HG02623 (cell line): ENCODE data around the gene ACTG2.
"Not testable (repeated sequence)": the region's sequence is repeated elsewhere in the genome, so short reads cannot be mapped to it uniquely, and the experiment has no call there.

Experiments
- ATAC-seq: cut with Tn5 transposase; IDR thresholded peaks from one replicate; pipeline ENCODE4 v1.9.1; 2021; ENCODE audit warnings: moderate library complexity; ENCODE audit not compliant: unreplicated experiment

The ACTG2 gene

DNA sequence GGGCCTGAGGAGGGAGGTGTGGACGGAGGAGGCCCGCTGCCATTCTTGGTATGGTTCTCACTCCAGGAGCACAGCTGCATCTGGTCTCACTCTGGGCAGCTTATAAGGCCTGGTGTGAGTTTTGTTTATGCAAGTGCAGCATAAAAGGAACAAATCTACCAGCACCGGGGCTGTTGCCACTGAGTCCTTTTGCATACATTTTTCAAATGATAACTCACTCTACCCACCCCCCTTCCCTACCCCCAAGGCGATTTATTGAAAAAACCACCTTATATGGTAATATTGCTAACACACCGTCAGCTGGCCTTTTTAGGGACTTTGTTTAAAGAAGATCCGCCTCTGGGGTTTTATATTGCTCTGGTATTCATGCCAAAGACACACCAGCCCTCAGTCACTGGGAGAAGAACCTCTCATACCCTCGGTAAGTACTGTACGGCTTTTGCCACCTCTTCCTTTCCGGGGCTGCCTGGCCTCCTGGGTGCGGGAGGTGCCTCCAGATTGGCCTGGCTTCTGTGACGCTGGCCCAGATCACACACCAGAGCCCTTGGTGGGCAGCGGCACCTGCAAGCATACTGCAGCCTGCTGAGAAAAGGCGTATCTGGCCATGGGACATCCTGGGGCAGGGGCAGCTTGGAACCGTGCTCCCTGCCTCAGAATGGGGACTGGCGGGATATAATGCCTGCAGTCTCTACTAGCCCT is at the start of gene ACTG2:
TSS of gene ACTG2 (plus strand) at position 378 of the 699 bp plus-strand sequence. CDS start 8,304 bp downstream, outside the sequence.
- no peak for ATAC-seq

DNA sequence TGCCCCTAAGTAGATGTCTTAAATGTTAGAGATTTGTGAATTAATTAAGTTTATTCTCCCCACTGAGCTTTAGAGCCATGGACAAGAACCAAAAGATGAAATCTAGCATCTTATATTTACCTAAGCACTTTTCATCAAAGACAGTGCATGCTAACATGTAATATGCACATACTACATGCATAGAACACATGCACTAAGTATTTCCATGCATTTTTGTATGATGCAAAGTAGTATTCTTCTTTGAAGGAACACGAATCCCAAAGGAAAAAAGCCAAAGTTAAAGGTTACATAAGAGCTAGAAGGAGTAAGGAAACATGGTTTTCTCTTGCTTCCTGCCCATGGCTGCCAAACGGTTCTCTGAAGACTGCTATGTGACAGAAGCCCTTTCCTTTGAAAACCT is 48.7 kb upstream of the ACTG2 start:
- no peak for ATAC-seq

GRCh38 chr2:73850009-73850408 is 42.8 kb upstream of the ACTG2 start:
- ATAC-seq: no peak

- no peak for ATAC-seq
These were observed 41.5 kb upstream of the ACTG2 start for GRCh38 chr2:73851274-73851673.

GRCh38 chr2:73852020-73852419 is 40.8 kb upstream of the ACTG2 start:
- no peak for ATAC-seq

DNA sequence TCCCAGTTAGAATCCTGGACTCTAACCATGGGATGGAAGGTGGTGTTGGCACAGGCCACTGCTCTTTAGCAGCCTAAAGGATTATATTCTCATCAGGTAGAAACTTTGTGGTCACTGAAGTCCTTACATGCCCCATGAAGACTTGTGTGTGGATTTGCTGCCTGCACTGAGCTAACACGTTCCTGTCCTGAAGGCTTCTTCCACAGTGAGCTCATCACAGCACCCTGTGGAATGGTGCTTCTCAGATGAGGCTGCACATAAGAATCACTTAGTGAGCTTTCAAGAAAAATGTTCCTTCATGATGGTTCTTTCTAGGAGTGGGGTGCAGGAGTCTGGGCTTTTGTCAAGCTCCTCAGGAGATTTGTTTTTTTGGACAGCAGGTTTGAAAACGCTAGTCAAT is 37.3 kb upstream of the ACTG2 start:
- ATAC-seq: no peak

DNA sequence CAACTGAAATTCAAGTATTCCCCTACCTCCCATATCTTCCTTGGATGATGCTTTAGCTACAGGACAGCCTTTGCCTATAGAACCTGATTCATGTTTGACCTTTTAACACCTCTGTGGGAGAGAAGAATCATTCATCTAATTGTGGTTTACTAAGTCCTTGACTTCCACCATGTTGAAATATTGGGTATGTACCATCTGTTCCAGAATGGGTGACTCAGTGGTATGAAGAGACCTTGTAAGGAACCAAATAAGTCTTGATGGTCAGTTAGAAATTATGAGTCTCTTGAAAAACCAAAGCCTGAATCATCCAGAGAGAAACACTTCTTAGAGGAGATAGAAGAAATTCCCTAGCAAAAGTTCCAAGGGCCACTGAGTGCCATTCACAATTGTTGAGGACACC is 36.6 kb upstream of the ACTG2 start:
- no peak for ATAC-seq

DNA sequence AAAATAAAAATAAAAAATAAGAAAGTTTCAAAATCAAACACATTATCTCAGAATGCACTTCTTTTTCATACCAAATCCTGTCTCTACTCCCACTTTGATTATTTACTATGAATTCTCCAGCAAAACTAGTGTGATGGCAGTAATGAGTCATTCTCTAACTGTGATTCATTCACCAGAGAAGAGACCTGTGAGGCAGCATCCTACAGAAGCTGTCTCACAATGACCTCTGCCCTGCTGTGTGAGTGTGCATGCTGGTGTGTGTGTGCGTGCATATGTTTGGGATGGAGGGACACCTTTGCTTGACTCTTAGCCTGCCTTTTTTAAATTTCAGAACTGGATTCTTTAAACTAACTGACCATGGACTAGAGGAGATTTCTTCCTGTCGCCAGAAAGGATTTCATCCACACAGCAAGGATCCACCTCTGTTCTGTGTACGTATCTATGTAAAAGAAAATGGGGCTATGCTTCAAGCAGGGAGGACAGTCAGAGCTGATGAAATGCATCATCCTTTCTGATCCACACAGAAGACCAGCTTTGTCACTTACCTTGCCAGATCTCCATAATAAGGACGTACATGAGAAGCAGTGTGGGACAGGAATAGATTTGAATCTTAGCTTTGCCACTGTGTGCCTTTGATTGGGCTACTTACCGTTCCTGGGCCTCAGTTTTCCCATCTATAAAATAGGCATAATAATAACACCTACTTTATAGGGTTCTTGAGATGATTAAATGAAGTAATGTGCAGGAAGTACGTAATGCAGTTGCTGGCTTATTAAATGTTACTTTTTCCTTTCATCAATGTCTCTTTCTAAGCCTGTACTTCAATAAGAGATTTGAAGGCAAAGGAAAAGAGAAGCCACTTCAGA is 32.9 kb upstream of the ACTG2 start:
- ATAC-seq: no peak

- no peak for ATAC-seq
These were observed 29.8 kb upstream of the ACTG2 start for GRCh38 chr2:73862987-73863386.

DNA sequence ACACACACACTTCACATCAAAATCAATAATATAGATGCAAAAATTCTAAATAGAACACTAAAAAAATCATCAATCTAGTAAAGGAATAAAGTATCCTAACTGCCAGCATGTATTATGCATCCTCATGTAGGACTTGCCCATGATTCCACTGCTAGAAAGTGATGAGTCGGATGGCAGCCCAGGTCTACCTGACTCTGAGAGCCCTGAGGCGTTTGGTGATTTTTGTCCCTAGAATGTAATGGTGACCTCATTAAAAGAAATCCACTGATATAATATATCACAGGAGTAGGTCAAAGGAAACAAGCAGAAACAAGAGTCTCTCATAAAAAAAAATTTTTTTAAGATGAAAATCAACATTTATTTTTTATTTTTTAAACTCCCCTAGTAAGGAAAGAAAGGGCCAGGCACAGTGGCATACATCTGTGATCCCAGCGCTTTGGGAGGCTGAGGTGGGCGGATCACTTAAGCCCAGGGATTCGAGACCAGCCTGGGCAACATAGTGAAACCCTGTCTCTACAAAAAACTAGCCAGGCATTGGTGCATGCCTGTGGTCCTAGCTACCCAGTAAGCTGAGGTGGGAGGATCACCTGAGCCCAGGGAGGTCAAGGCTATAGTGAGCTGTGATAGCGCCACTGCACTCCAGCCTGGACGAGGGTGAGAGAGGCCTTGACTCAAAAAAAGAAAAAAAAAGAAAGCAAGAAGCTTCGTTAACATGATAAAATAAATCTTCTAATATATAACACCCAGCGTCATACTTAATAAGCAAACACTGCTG is 24.4 kb upstream of the ACTG2 start:
- ATAC-seq: no peak

- no peak for ATAC-seq
These were observed 22.7 kb upstream of the ACTG2 start for GRCh38 chr2:73870084-73870483.

DNA sequence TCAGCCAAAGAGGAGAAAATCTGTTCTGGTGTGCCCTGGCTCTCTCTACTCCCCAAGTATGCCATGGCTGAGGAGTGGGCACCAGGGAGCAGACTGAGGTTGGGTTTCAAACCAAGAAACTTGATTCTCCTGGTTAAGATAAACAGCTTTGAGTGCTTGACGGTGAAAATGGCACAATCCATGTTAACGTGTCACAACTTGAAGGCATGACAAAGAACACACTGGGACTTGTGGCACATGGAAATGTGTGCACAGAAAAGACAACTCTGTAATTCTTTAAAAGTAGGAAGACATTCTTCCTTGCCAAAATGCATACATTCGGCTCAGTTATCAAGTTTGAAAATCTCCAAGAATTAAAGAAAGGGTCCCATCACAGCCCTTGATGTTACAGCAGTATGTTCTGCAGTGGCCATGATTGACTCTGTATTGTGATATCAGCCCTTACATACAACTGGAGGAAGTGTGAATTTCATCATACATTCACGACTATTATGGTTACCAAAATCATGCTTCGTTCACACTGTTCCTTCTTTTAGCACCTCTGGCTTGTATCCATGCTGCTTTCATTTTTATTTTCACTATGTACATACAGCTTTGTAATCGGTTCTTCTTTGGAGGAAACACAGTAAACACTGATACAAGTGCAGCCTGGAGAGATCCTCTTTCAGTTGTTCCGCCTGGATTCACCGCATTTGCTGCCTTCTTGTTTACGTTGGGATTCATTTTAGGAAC is 15.6 kb upstream of the ACTG2 start:
- no peak for ATAC-seq

DNA sequence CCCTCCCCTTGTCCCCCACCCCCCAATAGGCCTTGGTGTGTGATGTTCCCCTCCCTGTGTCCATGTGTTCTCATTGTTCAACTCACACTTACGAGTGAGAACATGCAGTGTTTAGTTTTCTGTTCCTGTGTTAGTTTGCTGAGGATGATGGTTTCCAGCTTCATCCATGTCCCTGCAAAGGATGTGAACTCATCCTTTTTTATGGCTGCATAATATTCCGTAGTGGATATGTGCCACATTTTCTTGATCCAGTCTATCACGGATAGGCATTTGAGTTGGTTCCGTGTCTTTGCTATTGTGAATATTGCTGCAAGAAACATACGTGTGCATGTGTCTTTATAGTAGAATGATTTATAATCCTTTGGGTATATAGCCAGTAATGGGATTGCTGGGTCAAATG is 14.8 kb upstream of the ACTG2 start:
- ATAC-seq: not testable (repeated sequence)

DNA sequence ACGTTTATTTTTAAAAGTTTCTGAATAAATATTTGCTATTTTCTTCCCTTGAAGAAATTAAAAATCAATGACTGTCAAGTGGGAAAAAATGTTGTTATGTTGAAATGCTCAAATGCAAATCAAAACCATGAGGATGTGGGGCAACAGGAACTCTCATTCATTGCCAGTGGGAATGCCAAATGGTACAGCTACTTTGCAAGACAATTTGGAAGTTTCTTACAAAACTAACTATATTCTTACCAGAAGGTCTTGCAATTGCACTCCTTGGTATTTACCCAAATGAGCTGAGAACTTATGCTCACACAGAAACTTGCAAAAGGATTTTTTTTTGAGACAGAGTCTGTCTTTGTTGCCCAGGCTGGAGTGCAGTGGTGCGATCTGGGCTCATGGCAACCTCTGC is 7.4 kb upstream of the ACTG2 start:
- ATAC-seq: no peak

DNA sequence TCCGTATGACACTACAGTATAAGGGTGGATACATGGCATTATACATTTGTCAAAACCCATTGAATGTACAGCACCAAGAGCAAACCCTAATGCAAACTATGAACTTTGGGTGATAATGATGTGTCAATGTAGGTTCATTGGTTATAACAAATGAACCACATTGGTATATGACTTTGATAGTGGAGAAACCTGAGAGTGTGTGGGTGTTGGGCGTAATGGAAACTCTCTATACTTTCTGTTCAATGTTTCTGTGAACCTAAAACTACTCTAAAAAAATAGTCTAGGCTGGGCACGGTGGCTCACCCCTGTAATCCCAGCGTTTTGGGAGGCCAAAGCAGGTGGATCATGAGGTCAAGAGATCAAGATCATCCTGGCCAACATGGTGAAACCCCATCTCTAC is 6.5 kb upstream of the ACTG2 start:
- no peak for ATAC-seq

GRCh38 chr2:73887596-73888353 is 5.0 kb upstream of the ACTG2 start:
- not testable (repeated sequence) for ATAC-seq

- ATAC-seq: no peak
These were observed 4.4 kb upstream of the ACTG2 start for GRCh38 chr2:73888388-73888787.

GRCh38 chr2:73889206-73889605 is 3.6 kb upstream of the ACTG2 start:
- no peak for ATAC-seq

- ATAC-seq: no peak
These were observed 2.3 kb upstream of the ACTG2 start for GRCh38 chr2:73890301-73891092.
